GM12864 (cell line): ENCODE results near the gene NFIA.

Experiments
- DNase-seq: peaks from one replicate; pipeline ENCODE4 v3.0.0-alpha.2; 2011; ENCODE audit warnings: low read depth
- H3K4me3 ChIP-seq: 2 replicates; pipeline ENCODE4 v1.5.1; 2011; ENCODE audit warnings: mild to moderate bottlenecking, low read depth, low read length, control low read depth
- TF ChIP-seq, protein P1 (sequence below): IDR thresholded peaks from 2 replicates; pipeline ENCODE4 v1.5.1; 2011; ENCODE audit warnings: low read depth, mild to moderate bottlenecking, moderate library complexity, low read length, control low read depth, inconsistent platforms; ENCODE audit errors: missing control alignments

The NFIA gene

DNA sequence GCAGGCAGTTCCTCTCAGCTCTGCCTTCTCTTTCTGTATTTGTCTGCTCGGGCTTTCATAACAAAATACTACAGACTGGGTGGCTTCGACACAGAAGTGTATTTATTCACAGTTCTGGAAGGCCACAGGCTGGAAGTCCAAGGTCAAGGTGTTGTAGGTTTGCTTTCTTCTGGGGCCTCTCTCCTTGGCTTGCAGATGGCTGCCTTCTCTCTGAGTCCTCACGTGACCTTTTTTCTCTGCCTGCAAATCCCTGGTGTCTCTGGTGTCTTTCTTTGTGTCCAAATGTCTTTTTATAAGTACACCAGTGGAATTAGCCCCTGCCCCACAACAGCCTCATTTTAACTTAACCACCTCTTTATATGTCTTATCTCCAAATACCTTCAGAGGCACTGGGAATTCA lies 392.6 kb downstream of the NFIA start:
- no peak for DNase-seq
- TF ChIP-seq, protein P1, sequence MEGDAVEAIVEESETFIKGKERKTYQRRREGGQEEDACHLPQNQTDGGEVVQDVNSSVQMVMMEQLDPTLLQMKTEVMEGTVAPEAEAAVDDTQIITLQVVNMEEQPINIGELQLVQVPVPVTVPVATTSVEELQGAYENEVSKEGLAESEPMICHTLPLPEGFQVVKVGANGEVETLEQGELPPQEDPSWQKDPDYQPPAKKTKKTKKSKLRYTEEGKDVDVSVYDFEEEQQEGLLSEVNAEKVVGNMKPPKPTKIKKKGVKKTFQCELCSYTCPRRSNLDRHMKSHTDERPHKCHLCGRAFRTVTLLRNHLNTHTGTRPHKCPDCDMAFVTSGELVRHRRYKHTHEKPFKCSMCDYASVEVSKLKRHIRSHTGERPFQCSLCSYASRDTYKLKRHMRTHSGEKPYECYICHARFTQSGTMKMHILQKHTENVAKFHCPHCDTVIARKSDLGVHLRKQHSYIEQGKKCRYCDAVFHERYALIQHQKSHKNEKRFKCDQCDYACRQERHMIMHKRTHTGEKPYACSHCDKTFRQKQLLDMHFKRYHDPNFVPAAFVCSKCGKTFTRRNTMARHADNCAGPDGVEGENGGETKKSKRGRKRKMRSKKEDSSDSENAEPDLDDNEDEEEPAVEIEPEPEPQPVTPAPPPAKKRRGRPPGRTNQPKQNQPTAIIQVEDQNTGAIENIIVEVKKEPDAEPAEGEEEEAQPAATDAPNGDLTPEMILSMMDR, result no peak
- H3K4me3 ChIP-seq, result no peak overlapping the region

DNA sequence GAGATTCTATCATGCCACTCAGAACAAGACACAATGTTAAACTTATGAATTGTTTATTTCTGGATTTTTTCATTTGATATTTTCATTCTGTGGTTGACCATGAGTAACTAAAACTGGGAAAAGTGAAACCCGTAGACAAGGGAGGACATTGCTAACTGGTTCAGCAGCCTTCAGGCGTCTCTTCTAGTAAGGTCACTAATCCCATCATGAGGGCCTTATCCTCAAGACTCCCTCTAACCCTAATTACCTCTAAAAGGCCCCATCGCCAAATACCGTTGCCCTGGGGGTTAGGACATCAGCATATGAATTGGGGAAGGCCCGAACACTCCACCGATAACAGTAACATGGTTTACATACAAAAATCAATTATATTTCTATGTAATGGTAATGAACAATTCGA lies 394.9 kb downstream of the NFIA start:
- no peak for DNase-seq
- H3K4me3 ChIP-seq, result no peak overlapping the region
- TF ChIP-seq, protein P1, result no peak

DNA sequence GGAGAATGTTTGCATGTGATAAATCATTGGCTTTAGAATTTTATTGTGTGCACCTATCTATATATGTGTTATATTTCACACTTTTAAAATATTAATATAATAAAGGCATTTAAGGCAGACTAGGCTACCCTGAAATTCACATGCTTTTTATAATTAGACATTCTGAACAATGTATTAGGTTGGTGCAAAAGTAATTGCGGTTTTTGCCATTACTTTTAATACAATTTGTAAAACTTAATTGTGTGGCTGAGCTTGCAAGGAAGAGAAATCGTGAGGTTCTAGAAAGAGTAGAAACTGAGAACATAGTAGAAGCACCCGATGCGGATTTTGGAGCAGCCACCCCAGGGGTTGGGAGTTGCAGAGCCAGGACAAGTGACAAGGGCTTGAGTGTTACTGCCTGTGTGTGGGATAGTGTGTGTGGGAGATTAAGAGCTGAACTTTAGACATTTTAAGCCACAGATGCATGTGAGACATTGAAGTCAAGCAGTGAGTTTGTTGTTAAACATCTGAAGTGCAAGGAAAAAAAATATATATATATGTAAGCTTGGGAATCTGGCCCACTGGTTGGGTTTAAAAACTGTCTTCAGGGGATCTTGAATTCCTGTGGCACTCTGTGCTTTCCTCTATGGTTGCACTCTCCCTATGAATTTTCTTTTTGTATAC lies 398.0 kb downstream of the NFIA start:
- TF ChIP-seq, protein P1, result no peak
- no peak for DNase-seq
- no peak overlapping the region for H3K4me3 ChIP-seq

DNA sequence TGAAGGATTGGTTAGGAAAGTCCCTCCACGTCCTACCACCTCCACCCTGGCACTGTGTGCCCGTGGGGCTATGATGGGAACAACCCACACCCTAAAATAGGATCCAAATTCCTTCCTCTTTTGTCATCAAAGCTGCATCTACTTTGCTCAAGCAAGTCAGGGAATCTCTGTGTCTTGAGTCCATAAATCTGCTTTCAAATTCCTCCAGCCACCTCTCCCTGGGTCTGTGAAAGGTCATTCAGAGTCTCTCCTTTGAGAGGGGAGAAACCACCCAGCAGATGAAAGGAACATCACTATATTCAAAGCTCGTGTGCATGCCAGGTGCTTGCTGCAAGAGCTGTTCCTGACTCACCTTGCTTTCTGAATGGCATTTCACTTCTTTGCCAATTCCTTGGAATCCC lies 399.0 kb downstream of the NFIA start:
- no peak for DNase-seq
- TF ChIP-seq, protein P1, result no peak
- H3K4me3 ChIP-seq, result no peak overlapping the region

DNA sequence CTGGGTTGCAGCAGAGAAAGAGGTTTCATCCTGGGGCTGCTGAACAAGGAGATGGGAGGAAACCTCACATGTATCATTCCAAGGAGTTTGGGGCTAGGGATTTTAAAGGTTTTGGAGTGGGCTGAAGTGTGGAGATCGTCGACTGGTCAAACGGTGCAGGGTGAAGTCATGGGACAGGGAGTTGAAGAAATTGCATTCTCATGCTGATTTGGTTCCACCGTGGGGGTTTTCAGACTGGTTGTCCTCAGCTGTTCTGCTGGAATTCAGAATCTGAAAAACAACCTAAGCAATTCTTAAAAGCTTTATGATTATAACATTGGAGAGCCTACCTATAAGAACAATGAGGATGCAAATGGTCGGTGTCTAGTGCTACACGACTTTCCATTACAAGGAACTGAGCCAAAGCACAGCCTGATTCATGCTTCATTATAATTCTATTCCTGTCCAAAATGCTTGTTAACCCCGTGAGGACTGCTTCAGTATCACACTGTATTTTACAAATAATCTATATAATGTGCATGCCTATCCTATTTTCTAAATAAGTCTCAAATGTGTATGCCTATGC lies 399.9 kb downstream of the NFIA start:
- DNase-seq, result no peak
- no peak overlapping the region for H3K4me3 ChIP-seq
- TF ChIP-seq, protein P1, result no peak

DNA sequence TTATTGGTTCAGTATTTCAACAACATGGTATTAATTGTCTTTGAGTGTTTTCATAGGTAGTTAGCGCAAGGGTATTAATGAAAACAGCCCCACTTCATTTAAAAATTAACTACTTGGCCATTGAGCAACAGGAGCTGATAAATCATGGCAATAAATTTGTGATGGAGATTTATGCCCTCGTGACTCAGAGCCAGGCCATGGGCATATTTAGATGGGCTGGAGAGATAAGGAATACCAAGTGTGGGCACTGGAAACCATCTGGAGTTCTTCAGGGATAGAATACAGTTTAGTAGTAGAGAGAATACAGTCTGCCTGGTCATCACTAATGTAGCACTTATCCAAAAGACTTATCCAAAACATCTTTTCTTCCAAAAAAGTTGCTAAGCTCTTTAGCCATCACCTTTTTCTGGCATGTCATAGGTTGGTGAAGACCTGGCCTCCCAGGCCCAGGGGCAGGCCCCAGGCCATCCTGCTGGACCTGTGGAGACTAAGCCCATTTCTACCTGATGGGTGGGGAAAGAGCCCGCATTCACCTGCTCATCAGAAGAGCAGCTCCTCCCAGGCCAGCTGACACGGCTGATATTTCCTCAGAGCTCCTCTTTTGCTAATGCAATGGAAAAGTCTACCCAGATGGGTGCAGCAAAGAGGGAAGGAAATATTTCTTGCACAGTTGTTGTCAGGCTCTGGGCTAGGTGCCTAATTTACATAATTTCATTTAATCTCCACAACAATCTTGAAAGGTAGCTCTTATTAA lies 404.6 kb downstream of the NFIA start:
- DNase-seq, result no peak
- TF ChIP-seq, protein P1, result no peak
- no peak overlapping the region for H3K4me3 ChIP-seq

DNA sequence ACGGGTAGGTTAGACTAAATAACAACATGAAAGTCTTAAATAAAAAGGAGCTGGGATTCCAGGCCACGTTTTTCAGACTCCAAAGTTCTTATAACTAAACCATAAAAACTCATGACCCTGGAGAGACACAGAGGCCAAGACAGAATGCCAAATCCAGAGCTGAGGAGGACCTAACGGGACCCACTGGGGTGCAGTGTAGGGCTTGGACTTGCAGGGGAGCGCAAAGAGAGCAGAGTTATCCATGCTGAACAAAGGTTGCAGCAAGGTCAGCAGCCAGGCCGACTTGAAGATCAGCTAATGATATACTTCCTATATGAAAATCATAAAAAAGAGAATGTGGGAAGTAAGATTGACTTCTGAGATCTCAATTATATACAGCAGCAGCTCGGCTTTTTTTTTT lies 405.4 kb downstream of the NFIA start:
- no peak for DNase-seq
- TF ChIP-seq, protein P1, result no peak

More for the DNA sequence above, 405.4 kb downstream of the NFIA start:
- H3K4me3 ChIP-seq, result no peak overlapping the region
